T-helper 1 cell treated with Interleukin-12 subunit alpha and Interleukin-12 subunit beta and Interleukin-4 antibody, amounts not matched to agents 30 μg/mL and 1 μg/mL, for 36 hours (primary cell): ENCODE measurements around the gene MAK.
"Not testable (repeated sequence)": the region's sequence is repeated elsewhere in the genome, so short reads cannot be mapped to it uniquely, and the experiment has no call there.

Experiments
- H3K27ac Mint-ChIP-seq: one replicate; pipeline ENCODE4 v1.8.0; 2021; ENCODE audit warnings: mild to moderate bottlenecking, mixed read lengths
- H3K27me3 Mint-ChIP-seq: one replicate; pipeline ENCODE4 v1.8.0; 2021; ENCODE audit warnings: low read depth, mixed read lengths
- H3K36me3 Mint-ChIP-seq: one replicate; pipeline ENCODE4 v1.8.0; 2021; ENCODE audit warnings: low read depth, mixed read lengths
- H3K4me1 Mint-ChIP-seq: one replicate; pipeline ENCODE4 v1.8.0; 2021; ENCODE audit warnings: low read depth, mixed read lengths
- H3K4me3 Mint-ChIP-seq: one replicate; pipeline ENCODE4 v1.8.0; 2021; ENCODE audit warnings: mild to moderate bottlenecking, moderate library complexity, mixed read lengths
- H3K9me3 Mint-ChIP-seq: one replicate; pipeline ENCODE4 v1.8.0; 2021; ENCODE audit warnings: mixed read lengths

Gene MAK

GRCh38 chr6:10866709-10867108 is 28.4 kb upstream of the MAK start:
- H3K9me3 Mint-ChIP-seq, H3K27ac Mint-ChIP-seq, H3K4me1 Mint-ChIP-seq, H3K4me3 Mint-ChIP-seq, H3K36me3 Mint-ChIP-seq, H3K27me3 Mint-ChIP-seq: not testable (repeated sequence)

DNA sequence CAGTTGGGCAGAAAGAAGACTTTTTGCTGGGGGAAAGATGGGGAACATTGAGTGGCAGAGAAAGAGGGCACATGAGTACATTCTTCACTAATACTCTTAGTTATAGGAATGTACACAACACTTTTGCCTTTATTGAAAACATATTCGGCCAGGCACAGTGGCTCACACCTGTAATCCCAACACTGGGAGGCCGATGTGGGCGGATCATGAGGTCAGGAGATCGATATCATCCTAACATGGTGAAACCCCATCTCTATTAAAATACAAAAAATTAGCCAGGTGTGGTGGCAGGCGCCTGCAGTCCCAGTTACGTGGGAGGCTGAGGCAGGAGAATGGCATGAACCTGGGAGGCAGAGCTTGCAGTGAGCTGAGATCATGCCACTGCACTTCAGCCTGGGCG is 24.7 kb upstream of the MAK start:
- not testable (repeated sequence) for H3K9me3 Mint-ChIP-seq, H3K4me1 Mint-ChIP-seq, H3K27me3 Mint-ChIP-seq, H3K4me3 Mint-ChIP-seq, H3K27ac Mint-ChIP-seq, H3K36me3 Mint-ChIP-seq

GRCh38 chr6:10862361-10862760 is 24.0 kb upstream of the MAK start:
- Mint-ChIP-seq H3K27me3 (no peaks in the 10 kb centered on the region), H3K4me1 (no peaks in the 10 kb centered on the region), H3K9me3 (no peaks in the 10 kb centered on the region), H3K36me3 (no peaks in the 10 kb centered on the region), H3K4me3 (no peak overlapping the region), H3K27ac (no peak overlapping the region)

GRCh38 chr6:10861086-10861485 is 22.7 kb upstream of the MAK start:
- Mint-ChIP-seq H3K27me3 (no peaks in the 10 kb centered on the region), H3K36me3 (no peaks in the 10 kb centered on the region), H3K27ac (no peak overlapping the region), H3K4me3 (no peak overlapping the region), H3K4me1 (no peaks in the 10 kb centered on the region), H3K9me3 (no peaks in the 10 kb centered on the region)

DNA sequence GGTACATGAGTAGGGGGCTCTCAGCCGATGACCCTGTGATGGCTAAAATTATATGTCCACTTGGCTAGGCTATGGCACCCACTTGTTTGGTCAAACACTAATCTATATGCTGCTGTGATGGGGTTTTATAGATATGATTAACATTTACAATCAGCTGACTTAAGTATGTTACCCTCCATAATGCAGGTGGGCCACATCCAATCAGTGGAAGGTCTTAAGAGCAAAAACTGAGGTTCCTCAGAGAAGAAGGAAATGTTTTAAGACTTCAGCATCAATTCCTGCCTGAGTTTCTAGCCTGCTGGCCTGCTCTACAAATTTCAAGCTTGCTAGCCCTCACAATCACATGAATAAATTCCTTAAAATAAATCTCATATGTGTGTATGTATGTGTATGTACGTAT is 18.9 kb upstream of the MAK start:
- peaks cover 7% of the 10 kb centered on the region for H3K27me3 Mint-ChIP-seq
- peaks cover 12% of the 10 kb centered on the region for H3K9me3 Mint-ChIP-seq
- H3K27ac Mint-ChIP-seq, result no peak overlapping the region
- H3K36me3 Mint-ChIP-seq, result no peaks in the 10 kb centered on the region
- no peak overlapping the region for H3K4me3 Mint-ChIP-seq
- H3K4me1 Mint-ChIP-seq, result peaks cover 3% of the 10 kb centered on the region

- Mint-ChIP-seq H3K36me3 (no peaks in the 10 kb centered on the region), H3K27me3 (peaks cover 7% of the 10 kb centered on the region), H3K9me3 (peaks cover 12% of the 10 kb centered on the region), H3K4me1 (peaks cover 3% of the 10 kb centered on the region), H3K4me3 (no peak overlapping the region), H3K27ac (no peak overlapping the region)
Observed at GRCh38 chr6:10854922-10855632, 16.7 kb upstream of the MAK start.

- peaks cover 12% of the 10 kb centered on the region for H3K9me3 Mint-ChIP-seq
- not testable (repeated sequence) for H3K4me3 Mint-ChIP-seq, H3K27ac Mint-ChIP-seq, H3K4me1 Mint-ChIP-seq, H3K36me3 Mint-ChIP-seq, H3K27me3 Mint-ChIP-seq
Observed at GRCh38 chr6:10853849-10854300, 15.5 kb upstream of the MAK start.

DNA sequence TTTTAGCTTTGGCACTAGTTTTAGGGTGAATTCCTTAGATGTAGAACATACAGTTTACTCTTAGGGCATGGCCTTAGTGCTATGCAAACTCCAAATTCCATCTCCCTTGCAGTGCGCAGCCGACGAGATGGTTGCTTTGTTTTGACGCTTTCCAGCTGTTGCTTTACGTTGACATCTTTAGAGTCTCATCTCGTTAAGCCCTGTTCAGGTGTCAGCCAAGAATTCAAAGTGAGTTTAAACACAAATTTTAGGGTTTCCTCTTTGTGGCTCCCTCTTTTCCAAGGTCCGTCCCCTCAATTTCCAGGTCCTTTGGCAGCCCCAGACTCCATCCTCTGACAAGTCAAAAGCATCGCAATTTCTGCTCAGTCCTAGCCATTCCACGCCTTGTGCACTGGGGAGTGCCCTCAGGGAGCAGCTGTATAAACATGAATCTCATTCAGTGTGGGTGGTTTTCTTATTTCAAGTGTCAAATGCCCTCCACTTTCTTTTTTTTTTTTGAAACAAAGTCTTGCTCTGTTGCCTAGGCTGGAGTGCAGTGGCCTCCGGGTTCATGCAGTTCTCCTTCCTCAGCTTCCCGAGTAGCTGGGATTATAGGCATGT is 14.1 kb upstream of the MAK start:
- H3K36me3 Mint-ChIP-seq, result no peaks in the 10 kb centered on the region
- H3K9me3 Mint-ChIP-seq, result peaks cover 12% of the 10 kb centered on the region
- H3K27ac Mint-ChIP-seq, result no peak overlapping the region
- peaks cover 3% of the 10 kb centered on the region for H3K4me1 Mint-ChIP-seq
- no peak overlapping the region for H3K4me3 Mint-ChIP-seq
- peaks cover 7% of the 10 kb centered on the region for H3K27me3 Mint-ChIP-seq

DNA sequence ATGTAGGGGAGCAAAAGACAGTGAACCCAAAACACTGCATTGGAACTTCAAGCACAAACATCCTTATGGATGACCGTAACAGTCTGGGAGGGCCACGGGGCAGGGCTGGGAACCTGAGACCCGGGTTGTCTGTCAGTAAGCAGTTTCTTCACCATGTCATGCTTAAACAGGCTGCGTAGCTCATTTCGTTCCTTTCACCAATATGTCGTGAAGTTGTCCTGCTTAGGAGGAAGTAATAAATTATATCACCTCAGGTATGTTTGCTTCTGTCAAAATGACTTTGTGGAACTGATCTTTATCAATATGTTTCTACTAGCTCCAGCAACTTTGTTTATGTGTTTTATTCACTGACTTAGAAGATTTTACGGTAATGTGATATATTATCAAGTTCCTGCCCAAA is 12.4 kb upstream of the MAK start:
- no peaks in the 10 kb centered on the region for H3K36me3 Mint-ChIP-seq
- H3K4me3 Mint-ChIP-seq, result no peak overlapping the region
- peaks cover 12% of the 10 kb centered on the region for H3K9me3 Mint-ChIP-seq
- H3K27ac Mint-ChIP-seq, result no peak overlapping the region
- peaks cover 3% of the 10 kb centered on the region for H3K4me1 Mint-ChIP-seq
- H3K27me3 Mint-ChIP-seq, result peaks cover 7% of the 10 kb centered on the region

GRCh38 chr6:10849901-10850300 is 11.6 kb upstream of the MAK start:
- H3K9me3 Mint-ChIP-seq, result peaks cover 12% of the 10 kb centered on the region
- no peak overlapping the region for H3K27ac Mint-ChIP-seq
- H3K27me3 Mint-ChIP-seq, result peaks cover 13% of the 10 kb centered on the region
- H3K4me1 Mint-ChIP-seq, result no peaks in the 10 kb centered on the region
- no peaks in the 10 kb centered on the region for H3K36me3 Mint-ChIP-seq
- no peak overlapping the region for H3K4me3 Mint-ChIP-seq

- Mint-ChIP-seq H3K4me1 (no peaks in the 10 kb centered on the region), H3K27me3 (peaks cover 13% of the 10 kb centered on the region), H3K9me3 (no peaks in the 10 kb centered on the region), H3K36me3 (no peaks in the 10 kb centered on the region), H3K27ac (no peak overlapping the region), H3K4me3 (no peak overlapping the region)
Observed at GRCh38 chr6:10847684-10848083, 9.3 kb upstream of the MAK start.

DNA sequence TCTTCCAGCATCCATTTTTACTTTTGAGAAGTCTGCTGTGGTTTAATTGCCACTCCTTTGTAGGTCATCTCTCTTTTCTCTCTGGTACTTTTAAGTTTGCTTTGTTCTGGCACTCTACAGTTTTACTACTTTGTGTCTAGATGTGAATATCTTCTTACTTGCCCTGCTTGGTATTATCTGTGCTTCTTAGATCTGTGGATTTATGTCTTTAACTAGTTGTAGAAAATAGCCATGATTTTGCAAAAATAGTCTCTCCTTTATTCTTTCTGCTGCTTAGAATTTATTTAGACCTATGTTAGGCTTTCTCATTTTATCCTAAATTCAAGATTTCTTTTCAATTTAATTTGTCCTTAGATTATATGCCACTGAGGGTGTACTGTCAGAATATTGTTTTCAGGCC is 5.2 kb upstream of the MAK start:
- Mint-ChIP-seq H3K4me1 (peaks cover 11% of the 10 kb centered on the region), H3K27me3 (peaks cover 34% of the 10 kb centered on the region), H3K36me3 (peaks cover 3% of the 10 kb centered on the region), H3K9me3 (no peaks in the 10 kb centered on the region), H3K4me3 (no peak overlapping the region), H3K27ac (no peak overlapping the region)

DNA sequence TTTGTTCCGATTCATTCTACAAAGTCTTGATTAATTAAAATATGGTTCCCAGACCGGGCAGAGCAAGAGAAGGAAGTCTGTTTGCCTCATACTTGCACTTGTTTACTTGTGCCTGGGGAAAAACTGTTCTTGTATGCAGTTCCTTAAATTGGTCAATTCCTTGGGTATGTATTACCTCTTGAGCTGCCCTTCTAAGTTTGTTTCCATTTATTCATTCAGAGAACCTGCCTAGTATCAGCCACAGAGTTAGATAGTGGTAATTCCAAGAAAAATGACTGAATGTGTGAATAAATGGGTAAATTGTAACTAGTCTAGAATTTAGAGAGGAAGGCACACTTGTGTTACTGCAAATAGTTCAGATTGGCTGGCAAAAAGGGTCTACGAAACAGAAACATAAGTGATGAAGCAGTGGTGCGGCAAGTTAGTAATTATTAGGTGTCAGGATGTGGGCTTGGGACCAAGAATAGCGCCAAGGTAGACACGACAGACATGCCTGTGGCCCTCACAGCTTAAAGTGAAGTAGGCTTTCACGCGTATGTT is 525 bp upstream of the MAK start:
- peaks cover 24% of the 10 kb centered on the region for H3K4me1 Mint-ChIP-seq
- peaks cover 56% of the 10 kb centered on the region for H3K27me3 Mint-ChIP-seq
- H3K27ac Mint-ChIP-seq, result peak overlapping the region; percentile 86
- peak overlapping the region; percentile 83 for H3K4me3 Mint-ChIP-seq
- peaks cover 3% of the 10 kb centered on the region for H3K36me3 Mint-ChIP-seq
- H3K9me3 Mint-ChIP-seq, result no peaks in the 10 kb centered on the region

- peak overlapping the region; percentile 1 for H3K27ac Mint-ChIP-seq
- H3K27me3 Mint-ChIP-seq, result peaks cover 49% of the 10 kb centered on the region
- H3K36me3 Mint-ChIP-seq, result peaks cover 3% of the 10 kb centered on the region
- H3K4me1 Mint-ChIP-seq, result peaks cover 24% of the 10 kb centered on the region
- no peaks in the 10 kb centered on the region for H3K9me3 Mint-ChIP-seq
- H3K4me3 Mint-ChIP-seq, result peak overlapping the region; percentile 83
Observed at GRCh38 chr6:10837622-10837994, 731 bp downstream of the MAK start.

DNA sequence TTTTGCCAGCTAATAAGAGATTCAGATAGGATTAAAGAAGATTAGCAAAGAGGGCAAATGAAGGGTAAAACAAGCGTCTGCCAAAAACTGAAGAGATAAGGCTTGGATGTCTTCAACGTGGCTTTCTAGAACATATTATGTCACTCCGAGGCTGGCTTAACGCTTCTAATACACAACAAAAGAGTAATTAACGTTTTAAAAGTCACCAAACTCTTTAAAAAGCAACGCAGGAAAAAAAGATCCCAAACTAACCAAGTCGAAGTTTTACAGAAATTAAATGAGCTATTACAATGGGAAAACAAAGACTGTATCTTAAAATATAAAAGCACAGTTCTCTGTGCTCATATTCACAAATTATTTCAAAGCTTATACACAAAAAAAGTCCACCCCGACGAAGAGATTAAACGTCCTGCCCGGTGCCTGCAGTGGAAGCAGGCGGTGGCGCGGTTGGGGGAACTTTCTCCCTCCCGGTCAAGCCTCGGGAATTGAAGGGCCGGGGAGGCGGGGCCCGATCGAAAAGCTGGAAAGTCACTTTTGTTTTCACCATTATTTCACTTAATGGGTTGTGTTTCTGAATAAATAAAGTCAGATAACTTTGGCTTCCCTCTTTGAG is 1.2 kb downstream of the MAK start:
- H3K36me3 Mint-ChIP-seq, result peaks cover 3% of the 10 kb centered on the region
- peaks cover 49% of the 10 kb centered on the region for H3K27me3 Mint-ChIP-seq
- peaks cover 24% of the 10 kb centered on the region for H3K4me1 Mint-ChIP-seq
- H3K4me3 Mint-ChIP-seq, result peak overlapping the region; percentile 83
- no peak overlapping the region for H3K27ac Mint-ChIP-seq
- H3K9me3 Mint-ChIP-seq, result no peaks in the 10 kb centered on the region
